ENCODE results near the gene KAZN. TPM values are rescaled to one million over a fixed set of nuclear protein-coding genes. Genes with fewer than 3 reads are reported as not detected.

Gene KAZN
- total and polyA plus RNA-seq, 9 donors = 10.1 to 56.4 (median 27.9) TPM

DNA sequence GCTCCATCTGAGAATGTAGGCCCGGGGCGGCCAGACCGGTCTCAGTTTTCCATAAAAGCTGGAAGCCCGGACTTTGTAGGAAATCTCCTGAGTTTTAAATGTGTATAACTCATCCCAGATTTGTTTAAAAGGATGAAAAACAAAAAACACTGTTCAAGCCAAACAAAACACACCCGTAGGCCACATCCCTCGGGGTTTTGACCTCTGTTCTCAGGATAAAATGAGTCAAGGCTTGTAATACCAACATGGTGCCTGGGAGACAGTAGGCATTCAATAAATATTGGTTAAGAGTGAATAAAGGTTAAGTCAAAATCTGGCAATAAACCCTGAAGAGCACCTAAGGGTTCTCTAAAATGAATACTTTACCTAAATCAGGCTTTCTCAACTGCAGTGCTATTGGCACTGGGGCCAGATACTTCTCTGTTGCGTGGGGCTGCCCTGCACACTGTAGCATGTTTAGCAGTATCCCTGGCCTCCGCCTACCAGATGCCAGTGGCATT lies 55.0 kb downstream of the KAZN start:
- no peak for TF ChIP-seq CTCF (IDR thresholded peaks at IDR 0.05)
- no peak for TF ChIP-seq EP300 (IDR thresholded peaks at IDR 0.05)
- no peak for TF ChIP-seq POLR2A (IDR thresholded peaks at IDR 0.05)
- DNase-seq = no peak
- Histone ChIP-seq H3K4me3 (no peak overlapping the region), H3K9me3 (no peaks in the 10 kb centered on the region), H3K27me3 (no peaks in the 10 kb centered on the region), H3K36me3 (no peaks in the 10 kb centered on the region), H3K27ac (no peak overlapping the region), H3K4me1 (ENCODE audit: insufficient read depth) (peaks cover 1% of the 10 kb centered on the region)
- WGBS, 3 donors = 56 to 67% (median 65%) methylated on average over 8 of the region's 8 CpGs
- intact Hi-C loops (cut with DNase I) = no loop called here

GRCh38 chr1:14654554-14654953 lies 56.1 kb downstream of the KAZN start:
- no peak overlapping the region for H3K27ac ChIP-seq
- no peaks in the 10 kb centered on the region for H3K27me3 ChIP-seq
- H3K9me3 ChIP-seq = no peaks in the 10 kb centered on the region
- DNase-seq = no peak
- H3K36me3 ChIP-seq = no peaks in the 10 kb centered on the region
- no peak for TF ChIP-seq POLR2A (IDR thresholded peaks at IDR 0.05)
- TF ChIP-seq CTCF (IDR thresholded peaks at IDR 0.05) = no peak
- no peak for TF ChIP-seq EP300 (IDR thresholded peaks at IDR 0.05)
- no peak overlapping the region for H3K4me3 ChIP-seq
- H3K4me1 ChIP-seq (ENCODE audit: insufficient read depth) = no peaks in the 10 kb centered on the region
- WGBS, 3 donors = 92 to 100% (median 98%) methylated on average over 1 of the region's 1 CpG
- intact Hi-C loops (cut with DNase I) = no loop called here

- intact Hi-C loops (cut with DNase I) = no loop called here
- WGBS, 3 donors = 84 to 91% (median 86%) methylated on average over 7 of the region's 7 CpGs
- Histone ChIP-seq H3K9me3 (no peaks in the 10 kb centered on the region), H3K4me3 (no peak overlapping the region), H3K4me1 (ENCODE audit: insufficient read depth) (no peaks in the 10 kb centered on the region), H3K27me3 (no peaks in the 10 kb centered on the region), H3K27ac (no peak overlapping the region), H3K36me3 (no peaks in the 10 kb centered on the region)
- DNase-seq = no peak
- TF ChIP-seq CTCF (IDR thresholded peaks at IDR 0.05) (no peak), EP300 (IDR thresholded peaks at IDR 0.05) (no peak), POLR2A (IDR thresholded peaks at IDR 0.05) (no peak)
Measured at GRCh38 chr1:14655385-14655784, 56.9 kb downstream of the KAZN start.

GRCh38 chr1:14656384-14656937 lies 58.0 kb downstream of the KAZN start:
- 91 to 92% (median 91%) methylated on average over 13 of the region's 13 CpGs for WGBS, 3 donors
- no peaks in the 10 kb centered on the region for H3K27me3 ChIP-seq
- H3K9me3 ChIP-seq = no peaks in the 10 kb centered on the region
- H3K36me3 ChIP-seq = no peaks in the 10 kb centered on the region
- TF ChIP-seq CTCF (IDR thresholded peaks at IDR 0.05) = no peak
- no peak for TF ChIP-seq POLR2A (IDR thresholded peaks at IDR 0.05)
- no peak for TF ChIP-seq EP300 (IDR thresholded peaks at IDR 0.05)
- no peak overlapping the region for H3K27ac ChIP-seq
- intact Hi-C loops (cut with DNase I) = no loop called here
- no peak for DNase-seq
- H3K4me3 ChIP-seq = no peak overlapping the region
- no peaks in the 10 kb centered on the region for H3K4me1 ChIP-seq (ENCODE audit: insufficient read depth)
